AG04450 (cell line): ENCODE measurements around the gene ATXN10. TPM values are rescaled to one million over a fixed set of nuclear protein-coding genes. Genes with fewer than 3 reads are reported as not detected.

Experiments
- CTCF ChIA-PET: fragments of 300-600, 350-600 bp; formaldehyde crosslinking; extraction: SDS; loops from one replicate; lab custom pipeline; 2022; ENCODE audit warnings: antibody characterized with exemption, inconsistent platforms; lab: Charles Lee
- POLR2A ChIA-PET: fragments of 350-600 bp; formaldehyde crosslinking; extraction: SDS; loops from one replicate; lab custom pipeline; 2021; ENCODE audit warnings: antibody characterized with exemption, inconsistent platforms; lab: Yijun Ruan, JAX
- DNase-seq: peaks from one replicate; pipeline ENCODE4 v3.0.0-alpha.2; 2011; ENCODE audit warnings: low read depth, low spot score
- H3K27ac ChIP-seq: one replicate; pipeline ENCODE4 v1.5.1; 2012; ENCODE audit warnings: low read depth, low read length, control low read depth
- H3K27me3 ChIP-seq: one replicate; pipeline ENCODE4 v1.6.0; 2012; ENCODE audit warnings: low read length; ENCODE audit not compliant: control insufficient read depth, insufficient read depth
- H3K4me3 ChIP-seq: 2 replicates; pipeline ENCODE4 v1.5.1; 2011; ENCODE audit warnings: mild to moderate bottlenecking, low read depth, low read length, control low read depth
- H3K9me3 ChIP-seq: 2 replicates; pipeline ENCODE4 v1.5.1; 2012; ENCODE audit warnings: low read length; ENCODE audit not compliant: control insufficient read depth, insufficient read depth
- CTCF ChIP-seq: IDR thresholded peaks from 2 replicates; pipeline ENCODE4 v1.5.1; 2011; ENCODE audit warnings: low read depth, low read length, control low read depth, inconsistent platforms
- polyA plus RNA-seq: library from polyadenylated mRNA; depleted of rRNA; stranded (reverse); fragments of >200 nt; gene quantifications from 2 replicates; pipeline ENCODE4 v1.2.3, GENCODE V29; 2011

The ATXN10 gene
- polyA plus RNA-seq, 1 experiment: 521 TPM

GRCh38 chr22:45686836-45687235, 15.2 kb downstream of the ATXN10 start:
- DNase-seq: no peak
- CTCF ChIA-PET: interaction anchor here (1.1 kb wide), 1 partner anchor 42 kb away, joined by 4 read pairs; no protein-coding TSS in a partner anchor
- H3K27me3 ChIP-seq: no peaks in the 10 kb centered on the region

GRCh38 chr22:45688600-45689080, 17.0 kb downstream of the ATXN10 start:
- Histone ChIP-seq H3K4me3 (no peak overlapping the region), H3K9me3 (no peaks in the 10 kb centered on the region), H3K27ac (peak overlapping the region; percentile 69), H3K27me3 (no peaks in the 10 kb centered on the region)
- CTCF ChIA-PET: no interaction called here
- TF ChIP-seq CTCF: no peak
- DNase-seq: peak; percentile 73
- POLR2A ChIA-PET: interaction anchor here (0.7 to 1.5 kb wide), 4 partner anchors 9 to 215 kb away, joined by 3 to 9 read pairs (median 5); partner anchors contain the start of gene ATXN10

More at GRCh38 chr22:45686836-45687235, 15.2 kb downstream of the ATXN10 start:
- H3K27ac ChIP-seq: no peak overlapping the region
- POLR2A ChIA-PET: no interaction called here
- TF ChIP-seq CTCF: no peak
- H3K9me3 ChIP-seq: no peaks in the 10 kb centered on the region
- no peak overlapping the region for H3K4me3 ChIP-seq

GRCh38 chr22:45689211-45689610, 17.6 kb downstream of the ATXN10 start:
- no peak overlapping the region for H3K4me3 ChIP-seq

GRCh38 chr22:45690008-45690407, 18.4 kb downstream of the ATXN10 start:
- CTCF ChIA-PET: no interaction called here
- H3K9me3 ChIP-seq: no peaks in the 10 kb centered on the region
- H3K27ac ChIP-seq: no peak overlapping the region
- no peaks in the 10 kb centered on the region for H3K27me3 ChIP-seq
- no peak overlapping the region for H3K4me3 ChIP-seq
- DNase-seq: no peak
- no peak for TF ChIP-seq CTCF
- POLR2A ChIA-PET: no interaction called here

More at GRCh38 chr22:45689211-45689610, 17.6 kb downstream of the ATXN10 start:
- no peak for TF ChIP-seq CTCF
- ChIA-PET CTCF (interaction anchor here (0.5 kb wide), 1 partner anchor 145 kb away, joined by 3 read pairs; no protein-coding TSS in a partner anchor), POLR2A (interaction anchor here (1.0 to 1.5 kb wide), 3 partner anchors 9 to 18 kb away, joined by 4 to 9 read pairs (median 6); partner anchors contain the start of gene ATXN10)
- no peaks in the 10 kb centered on the region for H3K27me3 ChIP-seq
- H3K27ac ChIP-seq: peak overlapping the region; percentile 33
- DNase-seq: no peak
- no peaks in the 10 kb centered on the region for H3K9me3 ChIP-seq

- ChIA-PET POLR2A (interaction anchor here (1.0 kb wide), 1 partner anchor 21 kb away, joined by 4 read pairs; the partner anchor contains the start of gene ATXN10), CTCF (no interaction called here)
- TF ChIP-seq CTCF: no peak
- no peaks in the 10 kb centered on the region for H3K9me3 ChIP-seq
- H3K4me3 ChIP-seq: no peak overlapping the region
- DNase-seq: no peak
- H3K27ac ChIP-seq: no peak overlapping the region
- H3K27me3 ChIP-seq: no peaks in the 10 kb centered on the region
Measured at GRCh38 chr22:45692549-45692948, 20.9 kb downstream of the ATXN10 start.
